ENCODE measurements around the gene PHC2. TPM values are rescaled to one million over a fixed set of nuclear protein-coding genes. Genes with fewer than 3 reads are reported as not detected.

The PHC2 gene
- total RNA-seq, 6 donors from 2014 or later = 103 to 173 (median 129) TPM

GRCh38 chr1:33368431-33368830, 62.5 kb downstream of the PHC2 start:
- no peak for ATAC-seq (ENCODE audit: low FRiP score in 2 of 2)
- H3K9me3 ChIP-seq = no peaks in the 10 kb centered on the region
- H3K4me3 ChIP-seq = no peak overlapping the region
- H3K4me1 ChIP-seq = peaks cover 18 to 40% (median 23%) of the 10 kb centered on the region in 4 donors
- 86 to 93% methylated on average over 15 of the region's 15 CpGs for WGBS, 2 donors
- no peaks in the 10 kb centered on the region for H3K36me3 ChIP-seq
- DNase-seq = no peak
- no peaks in the 10 kb centered on the region for H3K27me3 ChIP-seq
- TF ChIP-seq EP300 (IDR thresholded peaks at IDR 0.05) (no peak), POLR2A (IDR thresholded peaks at IDR 0.05) (no peak), POLR2AphosphoS5 (IDR thresholded peaks at IDR 0.05) (no peak), CTCF (IDR thresholded peaks at IDR 0.05) (no peak)
- H3K27ac ChIP-seq = no peak overlapping the region

GRCh38 chr1:33367485-33368405, 63.1 kb downstream of the PHC2 start:
- no peak overlapping the region for H3K4me3 ChIP-seq
- 31 to 46% methylated on average over 15 to 23 of the region's 23 CpGs for WGBS, 2 donors
- H3K27me3 ChIP-seq = no peaks in the 10 kb centered on the region
- DNase-seq (peak; percentile 89 to 92), ATAC-seq (ENCODE audit: low FRiP score in 2 of 2) (peak; percentile 87 to 93)
- no peaks in the 10 kb centered on the region for H3K9me3 ChIP-seq
- H3K36me3 ChIP-seq = no peaks in the 10 kb centered on the region
- peaks cover 21 to 42% (median 26%) of the 10 kb centered on the region in 4 donors for H3K4me1 ChIP-seq
- peak; percentile 94 to 97 (median 97) for TF ChIP-seq CTCF (IDR thresholded peaks at IDR 0.05)
- no peak for TF ChIP-seq POLR2AphosphoS5 (IDR thresholded peaks at IDR 0.05)
- peak overlapping the region in 2 of 4 donors; percentile 50 for H3K27ac ChIP-seq

- Histone ChIP-seq H3K27me3 (no peaks in the 10 kb centered on the region), H3K9me3 (no peaks in the 10 kb centered on the region), H3K27ac (peak overlapping the region in 3 of 4 donors; percentile 50 to 59 (median 50)), H3K4me3 (no peak overlapping the region), H3K36me3 (no peaks in the 10 kb centered on the region), H3K4me1 (peaks cover 24 to 42% (median 28%) of the 10 kb centered on the region in 4 donors)
- TF ChIP-seq POLR2AphosphoS5 (IDR thresholded peaks at IDR 0.05) (no peak), EP300 (IDR thresholded peaks at IDR 0.05) (no peak), CTCF (IDR thresholded peaks at IDR 0.05) (no peak), POLR2A (IDR thresholded peaks at IDR 0.05) (no peak)
- WGBS, 2 donors = 81 to 84% methylated on average over 14 of the region's 14 CpGs
- ATAC-seq (ENCODE audit: low FRiP score in 2 of 2) (no peak), DNase-seq (peak in 1 of 2 donors; percentile 58)
Measured at GRCh38 chr1:33366762-33367484, 64.0 kb downstream of the PHC2 start.

DNA sequence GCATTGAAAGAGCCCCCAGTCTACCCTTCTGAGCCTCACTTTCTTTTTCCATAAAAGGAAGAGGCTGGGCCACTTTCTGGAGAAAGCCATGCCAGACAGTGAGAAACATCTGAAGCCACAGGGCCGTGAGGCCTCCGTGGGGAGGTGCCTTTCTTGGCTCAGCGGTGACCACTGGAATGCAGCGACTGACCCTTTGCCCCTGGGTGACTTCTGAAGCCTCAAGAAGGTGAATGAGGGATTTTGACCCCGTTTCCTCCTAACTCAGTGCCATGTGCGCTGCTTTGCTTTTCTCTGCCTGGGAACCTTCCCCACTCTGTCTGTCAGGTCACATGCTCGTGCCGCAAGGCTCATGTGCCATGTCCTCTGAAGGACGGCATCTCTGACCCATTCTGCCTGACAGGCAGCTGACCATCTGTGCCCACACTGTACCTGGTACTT, 65.3 kb downstream of the PHC2 start:
- Histone ChIP-seq H3K27ac (peak overlapping the region; percentile 45 to 76 (median 64)), H3K4me3 (no peak overlapping the region), H3K36me3 (no peaks in the 10 kb centered on the region), H3K9me3 (no peaks in the 10 kb centered on the region), H3K27me3 (no peaks in the 10 kb centered on the region), H3K4me1 (peaks cover 24 to 42% (median 39%) of the 10 kb centered on the region in 4 donors)
- ATAC-seq (ENCODE audit: low FRiP score in 2 of 2) (no peak), DNase-seq (no peak)
- TF ChIP-seq POLR2AphosphoS5 (IDR thresholded peaks at IDR 0.05) = peak in 1 of 2 donors; percentile 6
- TF ChIP-seq CTCF (IDR thresholded peaks at IDR 0.05) = no peak
- TF ChIP-seq POLR2A (IDR thresholded peaks at IDR 0.05) = no peak
- 71 to 75% methylated on average over 9 of the region's 9 CpGs for WGBS, 2 donors
